SU-DHL-6 (cell line): ENCODE measurements around the gene SPZ1.

Experiments used
- H2AFZ ChIP-seq: fragments of 200-600 bp; sonication (generic); 2 replicates; pipeline ENCODE4 v1.6.1; 2014; ENCODE audit warnings: low read depth, mild to moderate bottlenecking, moderate library complexity, mixed read lengths, antibody characterized with exemption, low read length; ENCODE audit not compliant: severe bottlenecking
- H3F3A ChIP-seq: fragments of 200-600 bp; shearing (Covaris generic); 2 replicates; pipeline ENCODE4 v1.6.0; 2016; ENCODE audit warnings: antibody characterized with exemption, mild to moderate bottlenecking; ENCODE audit not compliant: insufficient read depth
- H3K27ac ChIP-seq: fragments of 200-600 bp; sonication (generic); 2 replicates; pipeline ENCODE4 v1.5.1; 2016; ENCODE audit warnings: low read depth, mild to moderate bottlenecking, low read length, moderate library complexity, mixed read lengths
- H3K27me3 ChIP-seq: fragments of 200-600 bp; sonication (generic), shearing (Covaris generic); 2 replicates; pipeline ENCODE4 v1.6.0; 2014; ENCODE audit warnings: mild to moderate bottlenecking, low read length
- H3K36me3 ChIP-seq: fragments of 200-600 bp; sonication (generic); 2 replicates; pipeline ENCODE4 v1.6.1; 2014; ENCODE audit warnings: mild to moderate bottlenecking, low read length, mixed read lengths
- H3K4me2 ChIP-seq: fragments of 300-600, 200-600 bp; shearing (Covaris generic), sonication (generic); 2 replicates; pipeline ENCODE4 v1.6.0; 2014; ENCODE audit warnings: low read length, low read depth, mild to moderate bottlenecking; ENCODE audit not compliant: poor library complexity, severe bottlenecking
- H3K4me3 ChIP-seq: fragments of 200-600 bp; sonication (generic); 2 replicates; pipeline ENCODE4 v1.5.1; 2014; ENCODE audit warnings: antibody characterized with exemption, low read length, mild to moderate bottlenecking, mixed read lengths; ENCODE audit not compliant: insufficient read depth, poor library complexity, severe bottlenecking
- H3K79me2 ChIP-seq: fragments of 200-600 bp; sonication (generic); 2 replicates; pipeline ENCODE4 v1.6.1; 2014; ENCODE audit warnings: mild to moderate bottlenecking, low read length, moderate library complexity; ENCODE audit not compliant: insufficient read depth
- H3K9ac ChIP-seq: fragments of 200-600 bp; sonication (generic); 2 replicates; pipeline ENCODE4 v1.7.0; 2014; ENCODE audit warnings: mild to moderate bottlenecking, low read length
- H3K9me2 ChIP-seq: fragments of 200-600 bp; sonication (generic); replicated peaks from 2 replicates; pipeline ENCODE4 v1.6.1; 2014; ENCODE audit warnings: low read length; ENCODE audit not compliant: insufficient read depth
- H3K9me3 ChIP-seq: fragments of 200-600 bp; sonication (generic); 2 replicates; pipeline ENCODE4 v1.6.1; 2014; ENCODE audit warnings: low read length, mixed read lengths; ENCODE audit not compliant: insufficient read depth
- H4K20me1 ChIP-seq: fragments of 200-600 bp; sonication (generic); 2 replicates; pipeline ENCODE4 v1.6.1; 2014; ENCODE audit warnings: low read depth, mild to moderate bottlenecking, antibody characterized with exemption, low read length, moderate library complexity, mixed read lengths
- CTCF ChIP-seq: fragments of 200-600 bp; sonication (generic); IDR thresholded peaks from one replicate; pipeline ENCODE4 v1.5.1; 2017; ENCODE audit warnings: antibody characterized with exemption, mild to moderate bottlenecking, low read length, moderate library complexity; ENCODE audit not compliant: insufficient read depth, poor library complexity, severe bottlenecking
- EZH2phosphoT487 ChIP-seq: fragments of 200-600 bp; sonication (generic), shearing (Covaris generic); conservative IDR thresholded peaks from 2 replicates; pipeline ENCODE4 v1.6.1; 2018; ENCODE audit warnings: mild to moderate bottlenecking, antibody characterized with exemption, low read length, moderate library complexity, mixed read lengths

The SPZ1 gene

DNA sequence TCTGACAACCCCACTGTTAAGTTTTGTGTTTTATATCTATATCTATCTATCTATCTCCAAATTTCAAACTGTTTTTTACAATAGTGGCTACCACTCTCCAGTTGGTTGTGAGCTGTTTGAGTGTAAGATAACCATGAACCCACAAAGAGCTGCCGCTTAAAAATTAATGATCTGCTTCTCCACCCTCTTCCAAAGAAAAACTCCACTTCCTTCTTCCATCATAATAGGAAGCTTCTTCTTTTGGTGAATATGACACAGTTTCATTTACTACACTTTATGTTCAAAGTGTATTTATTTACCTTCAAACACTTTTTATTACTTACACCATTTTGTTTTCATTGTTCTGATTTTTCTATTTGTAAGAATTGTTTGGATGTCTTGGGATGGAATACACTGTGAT lies 37.9 kb downstream of the SPZ1 start:
- no peaks in the 10 kb centered on the region for H3K9me3 ChIP-seq
- TF ChIP-seq CTCF (no peak), EZH2phosphoT487 (no peak)
- H3K9ac ChIP-seq: no peak overlapping the region
- H3K4me2 ChIP-seq: no peak overlapping the region
- no peaks in the 10 kb centered on the region for H3K79me2 ChIP-seq
- no peaks in the 10 kb centered on the region for H3K9me2 ChIP-seq
- no peaks in the 10 kb centered on the region for H3F3A ChIP-seq
- no peak overlapping the region for H3K4me3 ChIP-seq
- H3K36me3 ChIP-seq: no peaks in the 10 kb centered on the region; the same call in 1 of the 2 replicates
- no peak overlapping the region for H2AFZ ChIP-seq
- H3K27ac ChIP-seq: no peak overlapping the region
- no peaks in the 10 kb centered on the region for H3K27me3 ChIP-seq
- no peaks in the 10 kb centered on the region for H4K20me1 ChIP-seq

GRCh38 chr5:80360914-80361444 lies 41.2 kb downstream of the SPZ1 start:
- H3K9me2 ChIP-seq: no peaks in the 10 kb centered on the region

DNA sequence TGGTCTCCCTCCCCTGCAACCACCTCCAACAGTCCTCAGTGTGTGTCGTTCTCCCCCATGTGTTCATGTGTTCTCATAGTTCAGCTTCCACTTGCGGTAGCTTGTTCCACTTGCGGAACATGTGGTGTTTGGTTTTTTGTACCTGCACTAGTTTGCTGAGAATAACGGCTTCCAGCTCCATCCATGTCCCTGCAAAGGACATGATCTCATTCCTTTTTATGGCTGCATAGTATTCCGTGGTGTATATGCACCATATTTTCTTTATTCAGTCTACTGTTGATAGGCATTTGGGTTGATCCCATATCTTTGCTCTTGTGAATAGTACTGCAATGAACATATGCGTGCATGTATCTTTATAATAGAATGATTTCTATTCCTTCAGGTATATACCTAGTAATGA lies 45.1 kb downstream of the SPZ1 start:
- H3K9me3 ChIP-seq: peaks cover 3% of the 10 kb centered on the region; the same call in 1 of the 2 replicates
- no peak overlapping the region for H3K9ac ChIP-seq

More at GRCh38 chr5:80360914-80361444, 41.2 kb downstream of the SPZ1 start:
- H4K20me1 ChIP-seq: no peaks in the 10 kb centered on the region
- H3K9me3 ChIP-seq: peaks cover 3% of the 10 kb centered on the region; the same call in 1 of the 2 replicates
- H2AFZ ChIP-seq: no peak overlapping the region
- no peak overlapping the region for H3K4me2 ChIP-seq
- no peaks in the 10 kb centered on the region for H3F3A ChIP-seq
- no peaks in the 10 kb centered on the region; the same call in 1 of the 2 replicates for H3K36me3 ChIP-seq
- no peak for TF ChIP-seq EZH2phosphoT487
- TF ChIP-seq CTCF: no peak
- H3K79me2 ChIP-seq: no peaks in the 10 kb centered on the region
- no peak overlapping the region for H3K27ac ChIP-seq
- no peak overlapping the region for H3K9ac ChIP-seq
- H3K27me3 ChIP-seq: no peaks in the 10 kb centered on the region
- H3K4me3 ChIP-seq: no peak overlapping the region

More for the DNA sequence above, 45.1 kb downstream of the SPZ1 start:
- Histone ChIP-seq H3K27ac (no peak overlapping the region), H2AFZ (no peak overlapping the region), H3K4me2 (no peak overlapping the region), H3K9me2 (no peaks in the 10 kb centered on the region), H3K36me3 (no peaks in the 10 kb centered on the region), H4K20me1 (no peaks in the 10 kb centered on the region), H3K4me3 (no peak overlapping the region), H3K27me3 (no peaks in the 10 kb centered on the region), H3K79me2 (no peaks in the 10 kb centered on the region), H3F3A (no peaks in the 10 kb centered on the region)
- TF ChIP-seq EZH2phosphoT487 (no peak), CTCF (no peak)
